Left colon (tissue), 2 donors: ENCODE data around the gene TSHZ1. TPM values are rescaled to one million over a fixed set of nuclear protein-coding genes. Genes with fewer than 3 reads are reported as not detected.
A peak's percentile ranks its signal among the peaks of the same experiment; 100 is the strongest.

Experiments
- ATAC-seq: fragments of 200-7000 bp; cut with Tn5 transposase; one replicate; pipeline ENCODE4 v1.9.1; 2020; ENCODE audit warnings: mild to moderate bottlenecking, moderate library complexity
- DNase-seq, 2 donors: peaks; one replicate each; pipeline ENCODE4 v3.0.0-alpha.2; 2020
- intact Hi-C, 2 donors: fragments of 100-400 bp; cut with DNase I in 1 of 2; cut with micrococcal nuclease in 1 of 2; formaldehyde crosslinking; loops; one replicate each; pipeline versions ENCODE4 v1.11.2 to v1.14.0; 2022; cut with DNase I, micrococcal nuclease
- total RNA-seq, 2 donors: library from RNA; stranded (reverse); fragmentation: NEBNext Ultra II Directional; extraction: Animal tissue kit (Norgen Biotek cat#: 25700); gene quantifications; one replicate each; pipeline ENCODE4 v1.2.1, GENCODE V29; 2021
- donor health status: DM: no; HTN: no; CAD: no.
- donor health status: DM: yes; HTN: yes; CAD: no.

The TSHZ1 gene
- total RNA-seq, 2 donors from 2014 or later = 24.8 to 34.1 TPM

DNA sequence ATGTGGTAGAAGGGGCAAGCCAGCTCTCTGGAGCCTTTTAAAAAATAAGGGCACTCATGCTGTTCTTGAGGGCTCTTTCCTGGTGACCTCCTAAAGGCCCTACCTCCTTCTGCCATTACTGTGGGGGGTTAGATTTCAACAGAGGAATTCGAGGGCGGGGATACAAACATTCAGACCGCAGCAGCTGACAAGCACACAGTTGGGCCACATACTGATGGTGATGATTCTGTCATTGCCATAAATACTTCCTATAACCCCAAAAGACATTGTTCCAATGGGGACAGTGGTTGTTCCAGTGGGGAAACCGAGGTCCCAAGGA lies 67.0 kb downstream of the TSHZ1 start:
- no peak for DNase-seq
- intact Hi-C loops = no loop called here
- no peak for ATAC-seq

DNA sequence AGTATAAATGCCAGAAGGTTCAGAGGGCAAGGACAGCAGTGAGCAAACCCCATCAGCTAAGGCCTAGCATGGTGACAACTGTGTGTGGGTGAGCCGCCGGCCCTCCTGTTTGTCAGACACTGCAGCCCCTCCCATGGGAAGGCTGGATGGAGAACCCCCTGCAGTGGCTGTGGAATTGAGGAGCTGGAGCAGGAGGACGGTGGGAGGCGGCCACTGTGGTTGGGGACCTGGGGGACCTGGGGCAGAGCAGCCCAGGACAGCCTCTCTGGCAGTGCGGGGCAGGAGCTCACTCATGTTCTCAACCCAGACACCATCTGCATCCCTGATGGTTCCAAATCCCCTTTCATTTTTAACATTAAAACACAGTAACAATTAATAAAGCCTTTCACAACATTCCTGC lies 68.8 kb downstream of the TSHZ1 start:
- intact Hi-C loops = no loop called here
- DNase-seq (no peak), ATAC-seq (no peak)

DNA sequence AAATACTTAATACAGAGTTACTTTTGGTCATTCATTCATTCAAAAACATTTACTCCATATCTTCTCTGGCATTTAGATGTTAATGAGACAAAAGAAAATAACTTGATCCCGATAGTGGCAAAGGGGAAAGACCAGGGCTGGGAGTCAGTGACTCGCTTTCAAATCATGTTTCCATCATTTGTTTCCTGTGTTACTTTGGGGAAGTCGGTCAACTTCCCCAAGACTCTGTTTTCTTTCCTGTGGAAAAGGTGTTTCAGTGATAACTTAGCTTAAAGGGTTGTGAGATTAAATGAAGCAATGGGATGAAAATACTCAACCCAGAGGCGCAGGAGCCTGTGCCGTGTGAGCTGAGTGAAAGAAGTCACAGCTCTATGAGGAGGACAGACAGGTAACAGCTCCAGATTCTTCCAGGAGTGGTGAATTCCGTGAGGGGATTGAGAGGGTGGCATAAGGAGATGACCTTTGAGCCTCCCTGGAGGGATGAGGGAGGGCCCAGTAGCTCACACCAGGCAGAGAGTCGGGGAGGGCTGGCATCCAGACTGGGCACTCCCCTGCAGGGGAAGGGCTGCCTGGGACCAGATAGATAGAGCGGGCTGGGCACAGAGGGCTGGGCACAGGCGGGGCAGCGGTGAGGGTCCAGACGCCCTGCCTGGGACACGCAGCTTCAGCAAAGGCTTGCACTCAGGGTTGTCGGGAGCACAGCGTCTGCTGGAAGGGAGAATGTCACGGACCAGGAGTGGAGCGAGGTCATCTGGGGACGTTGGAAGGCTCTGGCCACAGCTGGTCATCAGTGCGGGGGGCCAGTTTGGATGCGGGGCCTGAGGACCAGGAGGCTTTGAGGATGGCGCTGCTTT lies 70.1 kb downstream of the TSHZ1 start:
- ATAC-seq = peak; percentile 92
- peak in 1 of 2 donors; percentile 17 for DNase-seq
- intact Hi-C loops = no loop called here

DNA sequence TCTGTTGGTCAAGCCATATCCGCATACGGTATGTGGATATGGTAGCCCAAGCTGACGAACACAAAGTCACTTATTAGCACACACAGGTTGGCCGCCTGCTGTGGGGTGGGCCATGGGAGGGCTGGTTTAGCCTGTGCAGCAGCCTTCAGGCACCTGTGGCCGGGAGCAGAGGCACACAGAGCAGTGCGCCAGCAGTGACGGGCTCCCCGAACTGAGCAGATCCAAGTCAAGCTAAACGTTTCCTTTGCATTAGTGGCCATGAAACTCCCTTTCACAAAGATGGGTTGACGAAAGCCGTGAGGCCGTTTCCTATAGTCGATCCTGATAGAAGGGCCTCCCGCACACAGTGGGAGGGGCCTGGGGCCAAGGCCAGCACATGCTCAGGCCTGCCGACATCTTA lies 72.1 kb downstream of the TSHZ1 start:
- ATAC-seq = no peak
- intact Hi-C loops = no loop called here
- DNase-seq = no peak

DNA sequence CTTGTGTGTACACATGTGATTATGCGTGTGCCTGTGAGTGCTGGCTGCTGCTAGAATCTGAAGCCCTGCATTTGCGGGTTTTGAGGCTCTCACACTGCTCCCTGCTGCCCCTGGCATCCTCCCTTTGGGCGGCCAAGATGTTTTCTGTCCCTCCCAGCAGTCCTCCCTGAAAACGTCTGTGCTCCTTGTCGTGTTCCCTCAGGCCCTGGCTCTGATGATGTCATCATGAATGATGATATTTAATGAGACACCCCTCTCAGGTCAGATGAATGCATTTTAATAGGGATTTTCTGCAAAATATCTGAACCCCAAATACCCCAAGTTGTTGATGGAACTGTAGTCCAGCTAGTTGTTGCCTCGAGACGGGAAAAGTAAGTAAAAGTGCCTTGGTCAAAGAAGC lies 73.1 kb downstream of the TSHZ1 start:
- intact Hi-C loops = no loop called here
- DNase-seq (no peak), ATAC-seq (no peak)

DNA sequence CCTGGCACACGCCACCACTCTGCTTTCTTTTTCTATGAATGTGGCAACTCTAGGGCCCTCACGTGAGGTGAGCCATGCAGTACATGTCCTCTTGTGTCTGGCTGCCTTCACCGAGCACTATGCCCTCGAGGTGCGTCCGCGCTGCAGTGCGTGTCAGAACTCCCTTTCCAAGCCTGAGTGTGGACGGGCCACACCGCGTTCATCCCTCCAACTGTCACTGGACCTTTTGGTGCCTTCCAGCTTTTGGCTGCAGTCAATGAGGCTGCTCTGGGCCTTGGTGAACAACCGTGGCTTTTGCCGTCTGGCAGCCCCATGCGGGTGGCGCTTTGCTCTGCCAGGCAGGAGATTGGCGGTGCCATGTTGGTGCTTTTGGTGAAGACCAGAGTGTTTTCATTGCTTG lies 74.0 kb downstream of the TSHZ1 start:
- ATAC-seq = no peak
- intact Hi-C loops = no loop called here
- DNase-seq = no peak

DNA sequence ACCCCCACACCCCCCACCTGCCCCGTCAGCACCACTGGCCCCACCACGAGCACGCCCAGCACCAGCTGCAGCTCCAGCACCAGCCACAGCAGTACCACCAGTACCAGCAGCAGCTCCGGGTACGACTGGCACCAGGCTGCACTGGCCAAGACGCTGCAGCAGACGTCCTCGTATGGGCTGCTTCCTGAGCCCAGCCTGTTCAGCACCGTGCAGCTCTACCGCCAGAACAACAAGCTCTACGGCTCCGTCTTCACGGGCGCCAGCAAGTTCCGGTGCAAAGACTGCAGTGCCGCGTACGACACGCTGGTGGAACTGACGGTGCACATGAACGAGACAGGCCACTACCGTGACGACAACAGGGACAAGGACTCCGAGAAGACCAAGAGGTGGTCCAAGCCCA lies 75.3 kb downstream of the TSHZ1 start:
- DNase-seq = no peak
- intact Hi-C loops = no loop called here
- ATAC-seq = no peak

DNA sequence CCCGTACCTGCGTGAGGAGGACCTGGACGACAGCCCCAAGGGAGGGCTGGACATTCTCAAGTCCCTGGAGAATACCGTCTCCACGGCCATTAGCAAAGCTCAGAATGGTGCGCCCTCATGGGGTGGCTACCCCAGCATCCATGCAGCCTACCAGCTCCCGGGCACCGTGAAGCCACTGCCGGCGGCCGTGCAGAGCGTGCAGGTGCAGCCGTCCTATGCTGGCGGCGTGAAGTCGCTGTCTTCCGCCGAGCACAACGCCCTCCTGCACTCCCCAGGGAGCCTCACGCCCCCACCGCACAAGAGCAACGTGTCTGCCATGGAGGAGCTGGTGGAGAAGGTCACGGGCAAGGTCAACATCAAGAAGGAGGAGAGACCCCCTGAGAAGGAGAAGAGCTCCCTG lies 76.4 kb downstream of the TSHZ1 start:
- DNase-seq (no peak), ATAC-seq (no peak)
- intact Hi-C loops = no loop called here

DNA sequence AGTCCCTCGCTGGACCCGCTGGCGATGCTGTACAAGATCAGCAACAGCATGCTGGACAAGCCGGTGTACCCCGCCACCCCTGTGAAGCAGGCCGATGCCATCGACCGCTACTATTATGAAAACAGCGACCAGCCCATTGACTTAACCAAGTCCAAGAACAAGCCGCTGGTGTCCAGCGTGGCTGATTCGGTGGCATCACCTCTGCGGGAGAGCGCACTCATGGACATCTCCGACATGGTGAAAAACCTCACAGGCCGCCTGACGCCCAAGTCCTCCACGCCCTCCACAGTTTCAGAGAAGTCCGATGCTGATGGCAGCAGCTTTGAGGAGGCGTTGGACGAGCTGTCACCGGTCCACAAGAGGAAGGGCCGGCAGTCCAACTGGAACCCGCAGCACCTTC lies 77.1 kb downstream of the TSHZ1 start:
- DNase-seq = no peak
- intact Hi-C loops = no loop called here
- no peak for ATAC-seq

DNA sequence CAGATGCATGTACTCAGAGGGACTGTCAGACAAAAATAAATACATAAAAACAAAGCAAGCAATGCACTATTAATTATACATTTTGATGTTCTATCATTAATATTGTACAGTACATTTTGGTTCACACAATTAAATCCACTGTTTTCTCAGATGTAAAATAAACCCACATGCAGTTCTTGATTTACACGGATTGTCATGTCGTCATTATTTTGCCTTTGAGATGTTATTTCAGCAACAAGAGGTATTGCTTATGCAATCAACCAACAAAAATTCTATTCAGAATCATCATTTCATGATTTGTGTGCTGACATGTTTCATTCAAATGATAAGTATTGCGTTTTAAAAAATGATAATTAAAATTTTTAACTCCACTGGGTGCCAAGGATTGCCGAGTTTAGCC lies 79.2 kb downstream of the TSHZ1 start:
- no peak for ATAC-seq
- DNase-seq = no peak
- intact Hi-C loops = no loop called here

DNA sequence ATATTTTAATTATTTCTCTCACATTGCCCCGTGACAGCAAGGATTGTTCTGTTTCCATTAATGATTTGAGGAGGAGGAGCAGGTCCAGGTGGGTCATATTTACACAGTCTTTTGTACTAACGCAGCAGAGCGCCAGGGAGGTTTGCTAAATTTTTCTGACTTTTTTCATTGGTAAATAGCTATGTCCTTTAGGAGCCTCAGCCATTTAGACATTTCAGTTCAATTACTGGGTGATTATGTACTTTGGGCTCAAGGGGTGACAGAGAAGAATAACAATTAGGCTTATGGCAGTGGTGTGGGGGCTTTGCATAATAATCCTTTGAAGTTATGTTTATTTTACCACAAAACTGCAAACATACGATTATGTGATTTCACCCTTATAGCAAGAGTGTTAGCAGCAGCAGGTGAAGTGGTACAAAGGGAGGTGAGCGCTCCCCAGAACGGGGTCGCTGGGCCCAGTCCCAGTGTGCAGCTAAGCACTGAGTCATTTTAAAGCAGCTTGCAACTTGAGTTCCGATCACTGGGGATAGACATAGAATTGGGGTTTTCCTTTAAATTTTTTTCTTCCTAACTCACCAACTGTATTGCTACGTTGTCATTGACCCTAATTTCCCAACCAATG lies 80.3 kb downstream of the TSHZ1 start:
- no peak for DNase-seq
- no peak for ATAC-seq
- intact Hi-C loops = no loop called here

DNA sequence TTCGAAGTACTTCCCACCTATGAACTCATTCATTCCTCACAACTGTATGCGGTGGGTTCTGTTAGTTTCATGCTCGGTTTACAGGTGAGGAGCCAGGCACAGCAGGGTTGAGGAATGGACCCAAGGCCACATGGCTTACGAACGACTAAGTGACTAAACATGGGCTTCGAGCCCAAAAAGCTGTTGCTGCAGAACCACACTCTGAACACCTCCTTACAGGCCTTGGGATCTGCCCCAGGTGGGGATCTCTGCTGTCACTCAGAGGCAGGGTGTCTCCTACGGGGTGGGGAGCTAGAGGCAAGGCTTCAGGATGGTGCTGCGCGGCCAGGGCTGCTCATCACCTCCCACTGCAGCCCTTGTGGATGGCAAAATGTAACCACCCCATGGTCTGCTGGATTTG lies 80.9 kb downstream of the TSHZ1 start:
- no peak for ATAC-seq
- intact Hi-C loops = no loop called here
- no peak for DNase-seq

DNA sequence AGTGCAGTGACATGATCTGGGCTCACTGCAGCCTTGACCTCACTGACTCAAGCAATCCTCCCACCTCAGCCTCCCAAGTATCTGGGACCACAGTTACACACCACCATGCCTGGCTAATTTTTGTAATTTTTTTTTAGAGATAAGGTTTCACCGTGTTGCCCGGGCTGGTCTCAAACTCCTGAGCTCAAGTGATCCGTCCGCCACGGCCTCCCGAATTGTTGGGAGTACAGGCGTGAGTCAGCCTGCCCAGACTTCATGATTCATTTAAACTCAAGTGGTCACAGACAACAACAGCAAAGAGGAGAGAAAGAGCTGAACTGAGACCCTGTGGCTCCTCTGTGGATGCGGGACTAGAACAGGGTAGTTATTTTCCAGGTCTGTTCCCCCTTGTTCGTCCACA lies 83.0 kb downstream of the TSHZ1 start:
- ATAC-seq = no peak
- no peak for DNase-seq
- intact Hi-C loops = no loop called here

DNA sequence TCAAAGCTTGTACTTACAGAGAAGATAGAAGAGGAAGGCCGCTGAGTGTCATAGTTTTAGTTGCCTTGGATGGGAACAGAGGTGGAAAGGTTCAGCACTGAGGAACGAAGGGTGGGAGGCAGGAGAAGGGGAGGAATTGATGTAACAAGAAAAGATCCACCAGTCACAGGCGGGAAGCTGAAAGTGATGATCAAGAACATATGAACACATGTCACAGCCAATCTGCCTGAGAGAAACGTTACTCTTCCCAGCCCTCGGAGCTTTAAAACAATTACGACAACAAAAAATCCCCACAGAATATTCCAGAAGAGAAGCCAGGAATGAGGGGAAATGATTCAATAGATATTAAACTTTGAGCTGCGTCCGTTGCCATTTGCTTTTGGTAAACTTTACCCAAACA lies 87.1 kb downstream of the TSHZ1 start:
- DNase-seq = no peak
- intact Hi-C loops = no loop called here
- ATAC-seq = no peak

DNA sequence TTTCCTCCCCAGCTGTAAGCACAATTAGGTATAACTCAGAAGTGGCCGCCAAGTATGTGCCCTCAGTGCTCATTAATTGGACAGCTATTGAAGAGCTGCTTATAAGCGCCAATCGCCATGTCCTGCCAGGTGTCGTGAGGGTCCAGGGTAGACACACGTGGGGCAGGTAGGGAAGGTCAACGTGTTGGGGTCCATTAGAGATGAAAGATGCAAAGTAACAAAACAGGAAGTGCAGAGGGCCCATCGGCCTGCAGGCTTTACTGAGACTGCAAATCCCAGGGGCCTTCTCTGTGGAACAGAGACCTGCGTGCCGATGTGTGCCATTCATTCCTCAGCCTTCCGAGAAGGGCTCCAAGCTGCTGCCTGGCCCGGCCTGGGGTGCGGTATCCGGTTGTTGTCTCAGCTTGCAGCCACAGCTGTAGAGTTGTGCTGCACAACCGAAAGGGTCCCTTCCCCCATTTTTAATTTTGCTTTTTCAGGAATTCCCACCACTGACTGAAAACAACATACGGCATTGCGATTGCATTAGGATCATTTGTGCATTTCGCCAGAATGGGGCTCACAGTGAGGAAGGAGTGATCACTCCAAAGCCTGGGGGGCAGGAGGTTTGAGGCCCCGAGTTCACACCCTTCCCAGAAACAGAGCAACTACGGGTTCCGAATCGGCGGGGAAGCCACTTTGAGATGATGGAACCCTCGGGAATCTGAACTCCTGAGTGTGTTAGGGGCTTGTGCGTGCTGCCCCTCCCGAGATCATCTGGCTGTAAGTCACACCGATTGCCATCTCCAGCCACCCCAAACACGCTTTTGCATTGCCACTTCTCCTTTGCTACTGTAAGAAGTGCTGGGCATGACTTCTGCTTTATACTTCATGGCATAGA lies 94.3 kb downstream of the TSHZ1 start:
- DNase-seq = no peak
- no peak for ATAC-seq
- intact Hi-C loops = no loop called here

DNA sequence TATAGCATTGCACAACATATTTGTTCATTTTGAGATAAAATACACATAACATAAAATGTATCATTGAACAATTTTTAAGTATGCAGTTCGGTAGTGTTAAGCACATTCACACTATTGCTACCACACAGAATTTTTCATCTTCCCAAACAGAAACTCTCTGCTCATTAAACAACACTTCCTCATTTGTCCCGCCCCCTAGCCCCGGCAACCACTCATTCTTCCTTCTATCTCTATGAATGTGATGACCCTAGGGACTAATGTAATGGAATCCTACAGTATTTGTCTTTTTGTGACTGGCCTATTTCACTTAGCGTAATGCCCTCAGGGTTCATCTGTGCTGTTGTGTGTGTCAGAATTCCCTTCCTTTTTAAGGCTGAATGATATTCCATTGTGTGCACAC lies 95.4 kb downstream of the TSHZ1 start:
- DNase-seq (no peak), ATAC-seq (no peak)
- intact Hi-C loops = no loop called here

DNA sequence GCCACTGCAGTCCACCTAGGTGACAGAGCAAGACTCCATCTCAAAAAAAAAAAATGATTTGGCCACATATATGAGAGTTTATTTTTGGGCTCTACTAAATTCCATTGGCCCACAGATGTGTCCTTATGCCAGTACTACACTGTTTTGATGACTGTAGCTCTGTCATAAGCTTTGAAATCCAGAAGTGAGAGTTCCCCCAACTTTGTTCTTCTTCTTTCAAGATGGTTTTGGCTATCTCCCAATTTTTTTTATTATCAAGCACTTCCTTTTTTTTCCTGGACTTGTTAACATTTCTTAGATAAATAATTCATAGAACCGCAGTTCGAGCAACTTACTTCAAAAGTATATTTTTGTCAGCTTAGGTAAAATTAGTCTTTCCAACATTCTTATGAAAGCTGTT lies 96.9 kb downstream of the TSHZ1 start:
- DNase-seq = no peak
- ATAC-seq = no peak
- intact Hi-C loops = no loop called here

DNA sequence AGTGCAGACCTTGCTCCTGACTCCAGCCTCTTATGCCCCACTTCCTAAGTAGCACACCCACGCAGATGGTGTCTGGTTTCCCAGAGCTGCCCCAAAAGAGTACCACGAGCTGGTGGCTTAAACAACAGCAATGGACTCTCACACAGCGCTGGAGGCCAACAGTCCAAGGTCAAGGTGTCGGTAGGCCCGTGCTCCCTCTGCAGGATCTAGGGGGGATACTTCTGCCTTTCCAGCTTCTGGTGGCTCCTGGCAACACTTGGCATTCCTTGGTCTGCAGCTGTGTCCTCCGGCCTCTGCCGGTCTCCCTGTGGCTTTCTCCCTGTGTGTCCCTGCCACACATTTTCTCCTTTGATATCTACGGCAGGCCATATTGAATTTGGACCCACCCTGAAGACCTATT lies 99.0 kb downstream of the TSHZ1 start:
- DNase-seq (no peak), ATAC-seq (no peak)
- intact Hi-C loops = no loop called here

DNA sequence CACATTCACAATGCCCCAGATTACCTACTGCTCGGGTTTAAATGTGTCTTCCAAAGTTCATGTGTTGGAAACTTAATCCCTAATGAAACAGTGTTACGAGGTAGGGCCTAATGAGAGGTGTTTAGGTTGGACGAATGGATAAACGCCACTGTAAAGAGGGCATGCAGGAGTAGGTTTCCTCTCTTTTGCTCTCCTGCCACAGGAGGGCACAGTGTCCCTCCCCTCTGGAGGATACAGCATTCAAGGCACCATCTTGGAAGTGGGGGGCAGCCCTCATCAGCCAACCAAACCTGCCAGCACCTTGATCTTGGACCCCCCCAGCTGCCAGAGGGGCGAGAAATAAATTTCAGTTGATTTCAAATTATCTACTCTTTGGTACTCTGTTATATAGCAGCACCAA lies 103.5 kb downstream of the TSHZ1 start:
- intact Hi-C loops = no loop called here
- ATAC-seq = no peak
- no peak for DNase-seq

DNA sequence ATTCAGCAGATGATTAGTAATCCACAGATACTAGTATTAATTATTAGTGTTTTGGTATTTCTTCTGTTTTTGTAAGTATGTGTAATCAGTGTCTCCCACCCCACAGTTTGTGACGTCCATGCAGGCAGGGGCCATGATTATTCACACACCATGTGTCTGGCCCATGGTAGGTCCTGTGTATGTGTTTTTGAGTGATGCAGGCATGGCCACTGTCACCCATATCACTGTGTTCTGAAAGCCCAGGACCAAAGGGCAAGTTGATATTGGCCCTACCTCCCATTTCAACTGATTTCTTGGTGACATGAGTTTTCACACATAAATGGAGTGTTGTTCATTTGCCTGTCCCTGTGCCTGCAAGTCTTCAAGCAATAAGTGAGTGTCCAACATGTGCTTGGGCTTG lies 104.0 kb downstream of the TSHZ1 start:
- no peak for ATAC-seq
- intact Hi-C loops = no loop called here

More for the DNA sequence above, 104.0 kb downstream of the TSHZ1 start:
- no peak for DNase-seq
